Fibroblast of pulmonary artery (primary cell): ENCODE measurements around the gene ARL13B.

Source experiments
- DNase-seq: peaks from one replicate; pipeline ENCODE4 v3.0.0-alpha.2; 2010; ENCODE audit warnings: low read depth
- H3K4me3 ChIP-seq: replicated peaks from 2 replicates; pipeline ENCODE4 v1.5.1; 2011; ENCODE audit warnings: low read depth, mild to moderate bottlenecking, control low read depth, low read length, moderate library complexity
- TF ChIP-seq, protein P1 (sequence below): IDR thresholded peaks from 2 replicates; pipeline ENCODE4 v1.5.1; 2011; ENCODE audit warnings: mild to moderate bottlenecking, control low read depth, low read length, inconsistent platforms; ENCODE audit errors: missing control alignments

The ARL13B gene

DNA sequence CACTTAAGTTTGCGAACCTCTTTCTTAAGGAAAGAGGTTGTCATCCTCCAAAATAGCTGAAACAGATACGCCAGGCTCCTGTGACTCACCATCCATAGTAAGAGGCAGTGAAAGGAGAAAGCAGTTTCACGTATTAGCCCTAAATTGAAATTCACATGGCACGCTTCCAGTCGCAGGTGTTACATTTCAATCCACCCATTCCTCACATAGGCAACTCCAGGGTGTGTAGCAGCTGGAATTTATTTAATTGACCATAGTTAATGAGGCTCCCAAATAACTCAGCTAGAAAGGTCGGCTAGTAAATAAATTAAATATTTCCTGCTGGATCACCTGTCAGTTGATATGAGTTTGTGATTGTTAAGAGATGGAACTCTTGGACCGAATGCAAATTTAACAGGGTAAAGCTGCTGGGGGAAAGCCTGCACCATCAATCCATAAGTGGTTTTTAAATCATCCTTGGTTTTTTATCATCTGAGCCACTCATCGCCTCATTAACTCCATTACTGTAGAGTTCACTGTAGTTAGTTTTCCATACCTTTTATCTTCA, 102.5 kb downstream of the ARL13B start:
- H3K4me3 ChIP-seq: no peak overlapping the region
- TF ChIP-seq, protein P1, sequence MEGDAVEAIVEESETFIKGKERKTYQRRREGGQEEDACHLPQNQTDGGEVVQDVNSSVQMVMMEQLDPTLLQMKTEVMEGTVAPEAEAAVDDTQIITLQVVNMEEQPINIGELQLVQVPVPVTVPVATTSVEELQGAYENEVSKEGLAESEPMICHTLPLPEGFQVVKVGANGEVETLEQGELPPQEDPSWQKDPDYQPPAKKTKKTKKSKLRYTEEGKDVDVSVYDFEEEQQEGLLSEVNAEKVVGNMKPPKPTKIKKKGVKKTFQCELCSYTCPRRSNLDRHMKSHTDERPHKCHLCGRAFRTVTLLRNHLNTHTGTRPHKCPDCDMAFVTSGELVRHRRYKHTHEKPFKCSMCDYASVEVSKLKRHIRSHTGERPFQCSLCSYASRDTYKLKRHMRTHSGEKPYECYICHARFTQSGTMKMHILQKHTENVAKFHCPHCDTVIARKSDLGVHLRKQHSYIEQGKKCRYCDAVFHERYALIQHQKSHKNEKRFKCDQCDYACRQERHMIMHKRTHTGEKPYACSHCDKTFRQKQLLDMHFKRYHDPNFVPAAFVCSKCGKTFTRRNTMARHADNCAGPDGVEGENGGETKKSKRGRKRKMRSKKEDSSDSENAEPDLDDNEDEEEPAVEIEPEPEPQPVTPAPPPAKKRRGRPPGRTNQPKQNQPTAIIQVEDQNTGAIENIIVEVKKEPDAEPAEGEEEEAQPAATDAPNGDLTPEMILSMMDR: no peak
- DNase-seq: no peak

DNA sequence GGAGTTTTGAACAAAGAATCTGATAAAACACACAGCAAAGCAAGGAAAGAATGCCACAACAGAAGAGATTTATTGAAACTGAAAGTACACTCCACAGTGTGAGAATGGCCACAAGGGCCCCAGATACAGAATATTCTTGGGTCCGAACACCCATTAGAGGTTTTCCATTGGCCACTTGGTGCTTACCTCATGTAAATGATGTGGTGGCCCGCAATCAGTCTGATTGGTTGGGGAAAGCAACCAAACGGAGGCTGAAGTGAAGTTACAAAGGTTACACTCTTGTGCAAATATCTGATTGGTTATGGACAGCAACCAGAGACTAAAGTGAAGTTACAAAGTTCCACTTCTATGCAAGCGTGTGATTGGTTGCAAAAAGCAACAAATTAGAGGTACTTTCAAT, 103.3 kb downstream of the ARL13B start:
- H3K4me3 ChIP-seq: no peak overlapping the region
- TF ChIP-seq, protein P1: no peak
- no peak for DNase-seq

DNA sequence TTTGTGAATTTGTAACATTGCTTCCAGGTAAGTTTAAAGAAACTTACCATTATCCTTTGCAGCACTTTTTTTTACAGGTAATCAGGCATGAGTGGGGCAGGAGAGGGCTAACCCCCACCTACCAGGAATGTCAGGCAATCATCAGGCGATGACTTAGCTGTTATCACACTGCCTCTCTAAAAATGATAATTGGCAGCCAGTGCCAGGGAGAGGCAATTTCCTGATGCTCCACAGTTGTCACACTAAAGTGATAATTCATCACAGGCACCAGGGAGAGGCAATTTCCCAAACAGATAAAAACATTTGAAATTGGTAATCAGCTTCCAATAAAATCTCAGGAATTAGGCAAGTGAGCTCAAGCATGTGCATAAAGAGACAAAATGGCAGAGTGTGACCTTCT, 109.2 kb downstream of the ARL13B start:
- H3K4me3 ChIP-seq: no peak overlapping the region
- TF ChIP-seq, protein P1: no peak
- DNase-seq: no peak

DNA sequence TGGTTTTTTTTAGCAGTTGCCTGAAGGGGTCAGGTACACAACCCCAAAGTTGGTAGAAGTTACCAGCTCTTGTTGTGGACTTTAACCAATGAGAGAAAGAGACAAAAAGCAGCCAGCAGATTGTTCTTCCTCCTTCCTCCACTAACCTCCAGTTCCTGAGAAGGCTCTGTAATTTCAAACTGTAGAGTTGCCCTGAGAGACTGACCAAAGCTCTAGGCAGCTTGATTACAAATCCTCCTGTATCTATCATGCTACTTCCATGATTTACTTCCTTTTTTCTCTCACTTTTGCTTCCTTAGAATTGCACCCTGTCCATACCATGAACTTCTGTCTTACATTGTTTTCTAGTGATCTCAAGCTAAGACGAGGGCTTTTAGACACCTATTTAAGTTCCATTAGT, 112.1 kb downstream of the ARL13B start:
- TF ChIP-seq, protein P1: no peak
- no peak for DNase-seq
- H3K4me3 ChIP-seq: no peak overlapping the region

DNA sequence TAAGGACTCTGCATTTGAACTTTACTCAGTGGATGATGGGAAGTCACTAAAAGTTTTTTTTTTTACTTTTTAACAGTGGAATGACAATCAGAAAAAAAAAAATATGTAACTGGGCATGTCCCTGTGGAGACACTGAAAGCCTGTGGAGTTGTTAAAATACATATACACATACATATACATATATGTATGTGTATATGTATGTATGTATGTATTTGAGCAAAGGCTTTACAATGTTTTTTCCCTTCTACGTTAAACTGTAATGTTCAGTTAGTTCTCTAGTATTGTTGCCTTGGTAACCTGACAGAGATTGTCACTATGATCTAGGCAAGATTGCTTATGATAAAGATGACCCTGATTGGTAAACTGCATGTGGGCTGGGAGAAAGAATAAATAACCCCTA, 113.2 kb downstream of the ARL13B start:
- TF ChIP-seq, protein P1: no peak
- no peak overlapping the region for H3K4me3 ChIP-seq
- no peak for DNase-seq

DNA sequence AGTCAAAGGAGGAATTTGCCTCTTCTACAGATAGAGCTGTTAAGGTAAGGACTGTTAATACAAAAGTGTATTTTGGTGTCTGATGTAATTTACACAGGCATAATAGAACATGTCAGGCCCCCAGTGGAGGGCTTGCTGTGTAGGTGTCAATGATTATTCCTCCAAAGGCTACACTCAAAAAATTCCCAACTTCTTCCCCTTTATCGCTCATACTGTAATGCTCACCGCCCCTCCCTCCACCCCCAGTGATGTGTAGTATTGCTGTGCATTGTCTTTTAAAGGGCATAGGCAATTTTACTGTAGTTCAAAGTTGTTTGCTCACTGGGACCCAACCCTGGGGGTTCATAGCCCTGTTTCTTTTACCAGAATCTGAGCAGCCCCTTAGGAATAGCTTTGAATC, 115.2 kb downstream of the ARL13B start:
- no peak overlapping the region for H3K4me3 ChIP-seq
- DNase-seq: no peak
- TF ChIP-seq, protein P1: no peak

DNA sequence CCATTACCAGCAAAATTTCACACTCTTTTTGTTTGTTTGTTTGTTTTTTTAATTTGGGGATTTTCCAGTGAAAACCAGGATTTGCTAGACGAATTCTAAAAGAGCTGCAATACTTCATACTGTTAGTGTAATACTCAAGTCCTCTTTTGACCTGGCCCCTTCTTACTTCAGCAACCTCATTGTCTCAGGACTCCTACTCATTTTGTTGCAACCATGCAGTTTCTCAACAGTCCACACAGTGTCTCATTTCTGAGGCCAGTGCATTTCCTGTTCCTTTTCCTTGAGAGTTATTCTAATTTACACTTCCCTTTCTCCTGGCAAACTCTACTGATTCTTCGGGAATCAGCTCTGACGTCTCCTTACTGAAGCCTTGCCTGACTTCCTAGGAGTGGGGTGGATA, 118.5 kb downstream of the ARL13B start:
- no peak overlapping the region for H3K4me3 ChIP-seq
- TF ChIP-seq, protein P1: peak; percentile 31
- peak; percentile 91 for DNase-seq
